Activated B cell treated with CpG ODN at 0.5 μM for 24 hours (primary cell): Measurements from ENCODE around the gene KCNJ10. TPM values are rescaled to one million over a fixed set of nuclear protein-coding genes. Genes with fewer than 3 reads are reported as not detected.

Experiments used
- ATAC-seq: fragments of 200-7000 bp; cut with Tn5 transposase; one replicate; pipeline ENCODE4 v1.10.0; 2021; ENCODE audit warnings: low read depth, mild to moderate bottlenecking, moderate library complexity
- CTCF ChIA-PET: fragments of 350-600 bp; sonication (Branson Sonifier 250); formaldehyde crosslinking; loops from one replicate; lab custom pipeline; 2021; ENCODE audit warnings: antibody characterized with exemption; lab: Charles Lee
- POLR2A ChIA-PET: fragments of 350-600 bp; sonication (Branson Sonifier 250); formaldehyde crosslinking; loops from one replicate; lab custom pipeline; 2021; ENCODE audit warnings: antibody characterized with exemption; lab: Charles Lee
- DNase-seq: peaks from one replicate; pipeline ENCODE4 v3.0.0; 2022
- H3K27ac Mint-ChIP-seq: one replicate; pipeline ENCODE4 v1.8.0; 2020; ENCODE audit warnings: mixed read lengths
- H3K27me3 Mint-ChIP-seq: one replicate; pipeline ENCODE4 v1.8.0; 2021; ENCODE audit warnings: mixed read lengths
- H3K36me3 Mint-ChIP-seq: one replicate; pipeline ENCODE4 v1.8.0; 2021; ENCODE audit warnings: low read depth, mixed read lengths
- H3K4me1 Mint-ChIP-seq: one replicate; pipeline ENCODE4 v1.8.0; 2021; ENCODE audit warnings: mixed read lengths
- H3K4me3 Mint-ChIP-seq: one replicate; pipeline ENCODE4 v1.8.0; 2020; ENCODE audit warnings: mild to moderate bottlenecking, mixed read lengths
- H3K9me3 Mint-ChIP-seq: one replicate; pipeline ENCODE4 v1.8.0; 2020; ENCODE audit warnings: mixed read lengths
- CTCF ChIP-seq: fragments of 200-600 bp; IDR thresholded peaks from one replicate; pipeline ENCODE4 v1.8.0; 2022; ENCODE audit warnings: antibody characterized with exemption, mild to moderate bottlenecking
- intact Hi-C: fragments of 100-400 bp; cut with micrococcal nuclease; formaldehyde crosslinking; loops from one replicate; pipeline ENCODE4 v1.15.1; 2024
- total RNA-seq: library from RNA; stranded (reverse); gene quantifications from 2 replicates; pipeline ENCODE4 v1.2.3, GENCODE V29; 2022

KCNJ10 gene
- total RNA-seq, 1 donor from 2014 or later, result not detected

GRCh38 chr1:160040476-160040875, 29.5 kb downstream of the KCNJ10 start:
- ChIA-PET POLR2A (no interaction called here), CTCF (interaction anchor here (1.6 kb wide), 1 partner anchor 33 kb away, joined by 5 read pairs; no protein-coding TSS in a partner anchor)
- no peak for TF ChIP-seq CTCF
- Mint-ChIP-seq H3K4me1 (no peaks in the 10 kb centered on the region), H3K9me3 (no peaks in the 10 kb centered on the region), H3K36me3 (no peaks in the 10 kb centered on the region), H3K27me3 (peaks cover 8% of the 10 kb centered on the region), H3K4me3 (no peak overlapping the region), H3K27ac (no peak overlapping the region)
- DNase-seq (no peak), ATAC-seq (no peak)
- intact Hi-C loops, result no loop called here

GRCh38 chr1:160032165-160032820, 37.7 kb downstream of the KCNJ10 start:
- Mint-ChIP-seq H3K27ac (peak overlapping the region; percentile 82), H3K4me3 (peak overlapping the region; percentile 97), H3K27me3 (no peaks in the 10 kb centered on the region), H3K9me3 (no peaks in the 10 kb centered on the region), H3K4me1 (peaks cover 26% of the 10 kb centered on the region), H3K36me3 (peaks cover 6% of the 10 kb centered on the region)
- ChIA-PET CTCF (interaction anchor here (0.8 to 4.6 kb wide), 3 partner anchors 14 to 46 kb away, joined by 6 to 22 read pairs (median 13); no protein-coding TSS in a partner anchor), POLR2A (interaction anchor here (0.7 to 1.5 kb wide), 2 partner anchors 14 to 67 kb away, joined by 3 read pairs; partner anchors contain the start of gene IGSF8)
- intact Hi-C loops, result no loop called here
- ATAC-seq (peak; percentile 14), DNase-seq (no peak)
- no peak for TF ChIP-seq CTCF

GRCh38 chr1:160031365-160032164, 38.4 kb downstream of the KCNJ10 start, which contains the start of gene PIGM:
TSS of gene PIGM (minus strand) at chr1:160031990. CDS start at chr1:160031739, 251 bp downstream.
- H3K27me3 Mint-ChIP-seq, result no peaks in the 10 kb centered on the region
- DNase-seq (peak; percentile 81), ATAC-seq (peak; percentile 98)
- H3K4me1 Mint-ChIP-seq, result peaks cover 26% of the 10 kb centered on the region
- TF ChIP-seq CTCF, result no peak
- peaks cover 6% of the 10 kb centered on the region for H3K36me3 Mint-ChIP-seq
- intact Hi-C loops, result loop anchor here (1.0 kb wide), 1 partner anchor 251 kb away; the partner anchor contains the start of gene DUSP23
- H3K4me3 Mint-ChIP-seq, result peak within 1 kb of the TSS; percentile 97
- ChIA-PET CTCF (interaction anchor here (0.9 to 4.6 kb wide), 4 partner anchors 14 to 220 kb away, joined by 3 to 22 read pairs (median 8); no protein-coding TSS in a partner anchor), POLR2A (interaction anchor here (0.5 to 1.6 kb wide), 6 partner anchors 15 to 1092 kb away, joined by 3 to 4 read pairs (median 3); partner anchors contain the start of gene IGSF8)
- H3K9me3 Mint-ChIP-seq, result no peaks in the 10 kb centered on the region
- peak within 1 kb of the TSS; percentile 82 for H3K27ac Mint-ChIP-seq

- DNase-seq (no peak), ATAC-seq (no peak)
- intact Hi-C loops, result loop anchor here (1.0 kb wide), 1 partner anchor 251 kb away; the partner anchor contains the start of gene DUSP23
- Mint-ChIP-seq H3K9me3 (no peaks in the 10 kb centered on the region), H3K4me1 (peaks cover 26% of the 10 kb centered on the region), H3K27ac (peak overlapping the region; percentile 82), H3K4me3 (peak overlapping the region; percentile 97), H3K27me3 (no peaks in the 10 kb centered on the region), H3K36me3 (peaks cover 6% of the 10 kb centered on the region)
- ChIA-PET CTCF (interaction anchor here (0.9 to 4.6 kb wide), 4 partner anchors 17 to 221 kb away, joined by 3 to 22 read pairs (median 4); no protein-coding TSS in a partner anchor), POLR2A (interaction anchor here (0.5 to 1.6 kb wide), 3 partner anchors 106 to 1092 kb away, joined by 3 to 4 read pairs (median 3); no protein-coding TSS in a partner anchor)
- no peak for TF ChIP-seq CTCF
Measured at GRCh38 chr1:160030657-160031364, 39.1 kb downstream of the KCNJ10 start.
